MM.1S (cell line): ENCODE results near the gene DSCAML1.

Source experiments
- DNase-seq: peaks from one replicate; pipeline ENCODE4 v3.0.0-alpha.2; 2015
- H2AFZ ChIP-seq: fragments of 300-600 bp; sonication (generic); 2 replicates; pipeline ENCODE4 v1.6.0; 2016; ENCODE audit warnings: antibody characterized with exemption, low read length
- H3F3A ChIP-seq: fragments of 300-600 bp; sonication (generic); 2 replicates; pipeline ENCODE4 v1.6.1; 2016; ENCODE audit warnings: mild to moderate bottlenecking, antibody characterized with exemption, low read length, moderate library complexity, mixed read lengths; ENCODE audit not compliant: insufficient read depth
- H3K27ac ChIP-seq: fragments of 300-600 bp; sonication (generic); 2 replicates; pipeline ENCODE4 v1.5.1; 2016; ENCODE audit warnings: mild to moderate bottlenecking, low read length
- H3K27me3 ChIP-seq: fragments of 300-600 bp; sonication (generic); replicated peaks from 2 replicates; pipeline ENCODE4 v1.6.0; 2016; ENCODE audit warnings: low read length; ENCODE audit not compliant: insufficient read depth
- H3K36me3 ChIP-seq: fragments of 300-600 bp; sonication (generic); replicated peaks from 2 replicates; pipeline ENCODE4 v1.6.1; 2016; ENCODE audit warnings: mild to moderate bottlenecking, low read length, mixed read lengths; ENCODE audit not compliant: insufficient read depth
- H3K4me1 ChIP-seq: fragments of 300-600 bp; sonication (generic); 2 replicates; pipeline ENCODE4 v1.6.1; 2016; ENCODE audit warnings: low read length, mixed read lengths
- H3K4me2 ChIP-seq: fragments of 300-600 bp; sonication (generic); 2 replicates; pipeline ENCODE4 v1.6.0; 2016; ENCODE audit warnings: low read depth, low read length
- H3K4me3 ChIP-seq: fragments of 300-600 bp; sonication (generic); 2 replicates; pipeline ENCODE4 v1.5.1; 2016; ENCODE audit warnings: low read length, mixed read lengths
- H3K79me2 ChIP-seq: fragments of 300-600 bp; sonication (generic); 2 replicates; pipeline ENCODE4 v1.6.1; 2016; ENCODE audit warnings: mixed run types, low read length, mixed read lengths
- H3K9ac ChIP-seq: fragments of 300-600 bp; sonication (generic); 2 replicates; pipeline ENCODE4 v1.6.1; 2016; ENCODE audit warnings: low read length, mixed read lengths
- H3K9me2 ChIP-seq: fragments of 300-600 bp; sonication (generic); replicated peaks from 2 replicates; pipeline ENCODE4 v1.6.1; 2016; ENCODE audit warnings: mild to moderate bottlenecking, low read length, mixed read lengths; ENCODE audit not compliant: insufficient read depth
- H3K9me3 ChIP-seq: fragments of 300-600 bp; sonication (generic); replicated peaks from 2 replicates; pipeline ENCODE4 v1.6.1; 2016; ENCODE audit warnings: mild to moderate bottlenecking, low read length, mixed read lengths; ENCODE audit not compliant: insufficient read depth
- H4K20me1 ChIP-seq: fragments of 300-600 bp; sonication (generic); 2 replicates; pipeline ENCODE4 v1.6.1; 2016; ENCODE audit warnings: mild to moderate bottlenecking, low read length, moderate library complexity, mixed read lengths; ENCODE audit not compliant: insufficient read depth
- EZH2phosphoT487 ChIP-seq: fragments of 300-600 bp; sonication (generic); IDR thresholded peaks from 2 replicates; pipeline ENCODE4 v1.6.1; 2018; ENCODE audit warnings: antibody characterized with exemption, low read length
- TF ChIP-seq, protein P1 (sequence below): fragments of 300-600 bp; sonication (generic); IDR thresholded peaks from 2 replicates; pipeline ENCODE4 v1.5.1; 2016; ENCODE audit warnings: antibody characterized with exemption, low read length, mixed read lengths

DSCAML1 gene

DNA sequence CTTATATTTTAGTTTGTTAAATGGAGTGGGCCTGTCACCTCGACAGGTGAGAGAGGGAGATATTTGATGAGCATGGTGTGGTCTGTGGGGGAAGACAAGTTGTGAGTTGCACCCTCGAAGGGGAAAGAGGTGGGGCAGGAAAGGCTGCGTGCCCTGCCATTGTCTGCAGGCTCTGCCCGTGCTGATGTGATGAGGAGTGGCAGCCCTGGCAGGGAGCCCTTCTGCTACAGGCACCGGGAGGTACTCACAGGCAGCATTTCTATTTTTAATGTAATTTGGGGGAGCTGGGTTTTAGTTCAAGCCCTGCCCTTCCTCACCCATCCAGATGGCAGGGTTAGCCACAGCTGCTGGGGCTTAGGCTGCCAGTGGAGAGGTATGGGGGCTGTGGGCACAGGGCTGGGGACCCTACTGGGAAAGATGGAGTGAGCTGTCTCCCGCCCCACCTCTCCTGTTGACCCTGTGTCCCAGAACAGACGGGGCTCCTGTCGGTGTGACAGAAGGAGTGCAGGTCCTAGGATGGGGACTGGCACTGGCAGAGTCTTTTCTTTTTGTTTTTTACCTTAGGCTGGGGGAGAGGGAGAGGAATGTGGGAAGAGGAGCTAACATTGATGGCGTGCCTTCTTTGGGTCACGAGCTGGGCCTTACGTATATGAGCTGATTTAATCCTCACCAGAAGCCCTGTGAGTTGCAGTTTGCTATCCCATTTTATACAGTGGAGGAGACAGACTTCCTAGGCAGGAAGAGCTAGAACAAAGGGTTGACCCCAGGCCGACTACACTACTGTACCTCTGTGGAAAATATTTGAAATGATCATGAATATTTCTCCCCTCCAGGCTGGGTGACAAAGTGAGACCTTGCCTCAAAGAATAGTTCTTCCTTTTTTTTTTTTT lies 417.8 kb downstream of the DSCAML1 start:
- H3K4me2 ChIP-seq = no peak overlapping the region
- H3K9me2 ChIP-seq = no peaks in the 10 kb centered on the region
- no peaks in the 10 kb centered on the region for H3K27me3 ChIP-seq
- TF ChIP-seq EZH2phosphoT487 = no peak
- TF ChIP-seq, protein P1, sequence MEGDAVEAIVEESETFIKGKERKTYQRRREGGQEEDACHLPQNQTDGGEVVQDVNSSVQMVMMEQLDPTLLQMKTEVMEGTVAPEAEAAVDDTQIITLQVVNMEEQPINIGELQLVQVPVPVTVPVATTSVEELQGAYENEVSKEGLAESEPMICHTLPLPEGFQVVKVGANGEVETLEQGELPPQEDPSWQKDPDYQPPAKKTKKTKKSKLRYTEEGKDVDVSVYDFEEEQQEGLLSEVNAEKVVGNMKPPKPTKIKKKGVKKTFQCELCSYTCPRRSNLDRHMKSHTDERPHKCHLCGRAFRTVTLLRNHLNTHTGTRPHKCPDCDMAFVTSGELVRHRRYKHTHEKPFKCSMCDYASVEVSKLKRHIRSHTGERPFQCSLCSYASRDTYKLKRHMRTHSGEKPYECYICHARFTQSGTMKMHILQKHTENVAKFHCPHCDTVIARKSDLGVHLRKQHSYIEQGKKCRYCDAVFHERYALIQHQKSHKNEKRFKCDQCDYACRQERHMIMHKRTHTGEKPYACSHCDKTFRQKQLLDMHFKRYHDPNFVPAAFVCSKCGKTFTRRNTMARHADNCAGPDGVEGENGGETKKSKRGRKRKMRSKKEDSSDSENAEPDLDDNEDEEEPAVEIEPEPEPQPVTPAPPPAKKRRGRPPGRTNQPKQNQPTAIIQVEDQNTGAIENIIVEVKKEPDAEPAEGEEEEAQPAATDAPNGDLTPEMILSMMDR = no peak
- H3K9ac ChIP-seq = no peak overlapping the region
- H3K4me3 ChIP-seq = no peak overlapping the region
- no peak overlapping the region for H2AFZ ChIP-seq
- H3K4me1 ChIP-seq = no peaks in the 10 kb centered on the region
- no peaks in the 10 kb centered on the region for H3K79me2 ChIP-seq
- no peaks in the 10 kb centered on the region for H3K36me3 ChIP-seq
- H3K9me3 ChIP-seq = no peaks in the 10 kb centered on the region
- no peak for DNase-seq
- H4K20me1 ChIP-seq = no peaks in the 10 kb centered on the region
- H3F3A ChIP-seq = no peaks in the 10 kb centered on the region
- H3K27ac ChIP-seq = no peak overlapping the region
